GM18499 (cell line): Measurements from ENCODE around the gene WDR46.
A peak's percentile ranks its signal among the peaks of the same experiment; 100 is the strongest.

Experiments used
- ATAC-seq: cut with Tn5 transposase; IDR thresholded peaks from one replicate; pipeline ENCODE4 v1.9.1; 2021; ENCODE audit warnings: moderate number of reproducible peaks; ENCODE audit not compliant: insufficient read depth, unreplicated experiment

The WDR46 gene, protein sequence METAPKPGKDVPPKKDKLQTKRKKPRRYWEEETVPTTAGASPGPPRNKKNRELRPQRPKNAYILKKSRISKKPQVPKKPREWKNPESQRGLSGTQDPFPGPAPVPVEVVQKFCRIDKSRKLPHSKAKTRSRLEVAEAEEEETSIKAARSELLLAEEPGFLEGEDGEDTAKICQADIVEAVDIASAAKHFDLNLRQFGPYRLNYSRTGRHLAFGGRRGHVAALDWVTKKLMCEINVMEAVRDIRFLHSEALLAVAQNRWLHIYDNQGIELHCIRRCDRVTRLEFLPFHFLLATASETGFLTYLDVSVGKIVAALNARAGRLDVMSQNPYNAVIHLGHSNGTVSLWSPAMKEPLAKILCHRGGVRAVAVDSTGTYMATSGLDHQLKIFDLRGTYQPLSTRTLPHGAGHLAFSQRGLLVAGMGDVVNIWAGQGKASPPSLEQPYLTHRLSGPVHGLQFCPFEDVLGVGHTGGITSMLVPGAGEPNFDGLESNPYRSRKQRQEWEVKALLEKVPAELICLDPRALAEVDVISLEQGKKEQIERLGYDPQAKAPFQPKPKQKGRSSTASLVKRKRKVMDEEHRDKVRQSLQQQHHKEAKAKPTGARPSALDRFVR

DNA sequence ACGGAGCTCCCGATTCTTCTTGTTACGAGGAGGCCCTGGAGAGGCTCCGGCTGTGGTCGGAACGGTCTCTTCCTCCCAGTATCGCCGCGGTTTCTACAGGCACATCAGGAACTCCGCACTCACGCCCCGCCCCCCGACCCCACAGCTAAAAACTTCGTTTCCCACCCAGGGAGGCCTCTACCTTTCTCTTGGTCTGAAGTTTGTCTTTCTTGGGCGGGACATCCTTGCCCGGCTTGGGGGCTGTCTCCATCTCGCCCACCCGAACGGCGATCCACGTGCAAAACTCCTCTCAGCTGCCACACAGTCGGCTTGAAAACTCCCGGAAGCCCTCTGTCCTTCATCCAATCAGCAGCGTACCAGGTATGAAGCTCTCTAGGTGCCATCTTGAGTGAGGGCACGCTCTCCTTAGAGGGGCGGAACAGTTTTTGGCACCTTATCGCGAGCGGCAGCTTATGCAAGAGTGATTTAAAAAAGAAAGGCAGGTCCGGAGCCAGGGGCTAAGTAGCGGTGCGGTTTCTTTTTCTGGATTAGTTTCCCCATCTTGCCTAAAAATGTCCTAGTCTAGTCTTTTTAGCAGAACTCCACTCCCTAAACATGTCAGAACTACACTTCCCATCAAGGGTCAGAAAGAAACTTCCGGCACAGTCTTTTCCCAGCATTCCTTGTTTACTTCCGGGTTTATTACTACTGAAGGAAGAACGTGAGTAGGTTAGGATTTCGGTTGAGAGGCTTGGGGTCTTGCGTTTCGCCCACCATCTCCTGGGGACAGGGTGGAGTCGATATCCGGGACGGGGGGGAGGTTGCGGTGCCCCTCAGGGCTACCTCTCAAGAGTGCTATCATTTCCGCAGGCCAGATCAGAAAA, at the start of gene WDR46, which contains the start of gene PFDN6:
Gene WDR46, minus strand, starts transcription at position 319 of the 863 bp plus-strand sequence. Its CDS starts 69 bp downstream, at position 250.
Gene PFDN6, plus strand, starts transcription at position 681 of the 863 bp plus-strand sequence. CDS start 256 bp downstream, outside the sequence.
- peak; percentile 68 for ATAC-seq

DNA sequence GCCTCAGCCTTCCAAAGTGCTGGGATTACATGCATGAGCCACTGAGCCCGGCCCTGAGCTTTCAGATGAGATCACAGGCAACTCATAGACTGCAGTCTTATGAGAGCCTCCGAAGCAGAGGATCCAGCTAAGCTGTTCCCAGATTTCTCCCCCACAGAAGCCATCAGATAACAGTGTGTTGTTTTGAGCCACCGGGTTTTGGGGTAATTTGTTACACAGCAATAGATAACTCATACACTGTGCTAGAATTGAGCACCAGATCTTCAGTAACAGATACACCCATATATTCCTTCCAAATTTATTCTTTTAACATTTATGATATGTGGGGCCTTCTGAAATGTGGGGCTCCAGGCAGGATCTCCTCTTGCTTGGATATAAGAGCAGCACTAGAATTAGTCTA, 47.5 kb upstream of the WDR46 start:
- ATAC-seq: no peak

DNA sequence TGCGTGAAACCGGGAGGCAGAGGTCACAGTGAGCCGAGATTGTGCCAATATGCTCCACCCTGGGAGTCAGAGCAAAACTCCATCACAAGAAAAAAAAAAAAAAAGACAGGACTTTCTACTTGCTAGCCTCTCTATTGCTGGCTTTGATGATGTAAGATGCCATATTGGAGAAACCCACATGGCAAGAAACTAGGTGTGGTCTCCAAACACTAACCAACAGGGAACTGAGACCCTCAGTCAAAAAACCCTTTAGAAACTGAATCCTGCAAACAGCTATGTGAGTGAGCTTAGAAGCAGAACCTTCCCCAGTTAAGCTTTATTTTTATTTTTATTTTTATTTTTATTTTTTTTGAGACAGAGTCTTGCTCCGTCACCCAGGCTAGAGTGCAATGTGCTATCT, 46.9 kb upstream of the WDR46 start:
- no peak for ATAC-seq

DNA sequence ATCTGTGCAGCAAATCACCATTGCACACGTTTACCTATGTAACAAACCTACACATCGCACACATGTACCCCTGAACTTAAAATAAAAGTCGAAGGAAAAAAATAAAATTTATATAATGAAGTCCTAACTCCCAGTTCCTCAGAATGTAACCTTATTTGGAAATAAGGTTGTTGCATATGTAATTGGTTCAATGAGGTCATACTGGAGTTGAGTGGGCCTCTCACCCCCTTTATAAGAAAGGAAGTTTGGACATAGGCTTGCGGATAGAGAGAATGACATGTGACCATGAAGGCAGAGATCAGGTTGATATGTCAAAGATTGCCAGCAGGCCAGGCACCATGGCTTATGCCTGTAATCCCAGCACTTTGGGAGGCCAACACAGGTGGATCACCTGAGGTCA, 44.6 kb upstream of the WDR46 start:
- ATAC-seq: no peak

DNA sequence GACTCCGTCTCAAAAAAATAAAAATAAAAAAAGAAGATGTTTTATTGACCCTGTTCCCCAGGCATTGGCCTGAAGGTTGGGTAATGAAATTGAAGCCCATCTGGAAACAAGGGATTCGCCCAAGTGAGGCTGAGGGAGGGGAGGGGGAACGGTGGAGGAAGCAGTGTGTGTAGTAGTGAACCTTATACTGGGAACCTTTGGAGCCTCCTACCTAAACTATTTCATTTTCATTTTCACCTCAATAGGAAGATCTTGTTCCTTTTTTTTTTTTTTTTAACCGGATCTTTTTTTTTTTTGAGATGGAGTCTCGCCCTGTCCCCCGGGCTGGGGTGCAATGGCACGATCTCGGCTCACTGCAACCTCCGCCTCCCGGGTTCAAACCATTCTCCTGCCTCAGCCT, 41.7 kb upstream of the WDR46 start:
- ATAC-seq: no peak

DNA sequence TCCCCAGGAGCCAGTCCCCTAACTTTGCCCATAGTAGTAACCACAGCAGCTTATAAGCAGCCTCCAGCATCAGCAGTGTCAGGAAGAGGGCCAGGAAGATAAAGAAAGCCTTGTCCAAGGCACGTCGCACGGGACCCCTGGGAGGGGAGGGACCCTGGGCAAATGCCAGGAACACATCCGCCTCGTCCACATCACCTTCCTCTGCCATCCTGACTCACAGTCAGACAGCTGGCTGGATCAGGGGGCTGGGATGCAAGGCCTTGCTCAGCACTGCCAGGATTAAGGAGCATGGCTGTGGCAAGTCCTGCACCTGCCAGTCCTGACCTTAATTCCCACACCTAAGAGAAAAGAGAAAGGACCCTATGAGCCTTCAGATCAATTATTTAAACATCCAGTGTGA, 40.0 kb upstream of the WDR46 start:
- ATAC-seq: no peak

DNA sequence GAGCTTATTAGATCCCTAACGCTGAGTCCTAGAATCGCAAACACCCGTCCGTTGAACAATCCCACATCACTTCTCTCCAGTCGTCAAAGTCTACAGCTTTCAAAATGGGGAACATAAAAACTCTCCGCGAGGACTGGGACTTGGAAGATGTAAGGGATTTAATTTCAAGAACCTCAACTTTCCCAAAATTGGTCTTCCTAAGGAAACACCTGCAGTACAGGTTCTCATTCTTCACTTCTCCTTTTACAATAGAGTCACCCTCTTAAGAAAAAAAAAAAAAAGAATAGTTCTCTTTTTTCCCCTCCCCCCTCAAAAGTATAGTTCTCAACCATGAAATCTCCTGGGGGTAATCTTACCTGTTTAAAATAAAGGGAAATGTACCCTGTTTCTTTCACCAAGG, 35.1 kb upstream of the WDR46 start:
- ATAC-seq: no peak

DNA sequence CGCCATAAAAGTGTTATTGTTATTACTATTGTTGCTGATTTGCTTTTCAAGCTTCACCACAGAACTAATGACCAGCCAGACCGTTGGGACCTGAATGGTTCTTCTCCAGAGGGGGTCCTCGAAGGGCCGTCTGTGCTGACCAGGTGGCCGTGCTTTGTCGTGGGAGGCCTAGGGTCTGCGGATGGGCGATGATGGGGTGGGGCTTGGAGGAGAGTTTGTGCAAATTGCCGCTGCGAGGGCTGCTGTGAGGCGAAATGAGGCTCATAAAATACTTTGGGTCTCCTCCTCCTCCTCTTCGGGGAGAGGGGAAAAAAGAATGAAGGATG, 34.5 kb upstream of the WDR46 start:
- ATAC-seq: no peak

DNA sequence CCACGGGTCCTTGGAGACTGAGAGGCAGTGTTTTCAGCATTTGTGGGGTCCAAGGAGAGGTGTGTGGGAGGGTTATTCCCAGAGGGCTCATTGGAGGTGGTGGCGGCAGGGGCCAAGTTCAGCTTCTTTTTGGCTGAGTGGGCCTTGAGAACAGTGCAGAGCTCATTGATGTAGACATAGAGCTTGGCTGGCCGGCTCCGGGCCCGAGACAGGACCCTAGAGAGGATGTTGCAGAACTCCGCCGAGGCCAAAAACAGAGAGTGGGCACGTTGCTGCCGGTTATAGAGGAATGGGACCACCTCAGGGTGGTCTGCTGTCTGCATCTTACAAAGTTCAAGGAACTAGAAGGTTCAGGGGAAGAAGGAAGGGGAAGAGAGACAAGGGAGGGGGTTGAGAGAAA, 32.2 kb upstream of the WDR46 start:
- no peak for ATAC-seq

DNA sequence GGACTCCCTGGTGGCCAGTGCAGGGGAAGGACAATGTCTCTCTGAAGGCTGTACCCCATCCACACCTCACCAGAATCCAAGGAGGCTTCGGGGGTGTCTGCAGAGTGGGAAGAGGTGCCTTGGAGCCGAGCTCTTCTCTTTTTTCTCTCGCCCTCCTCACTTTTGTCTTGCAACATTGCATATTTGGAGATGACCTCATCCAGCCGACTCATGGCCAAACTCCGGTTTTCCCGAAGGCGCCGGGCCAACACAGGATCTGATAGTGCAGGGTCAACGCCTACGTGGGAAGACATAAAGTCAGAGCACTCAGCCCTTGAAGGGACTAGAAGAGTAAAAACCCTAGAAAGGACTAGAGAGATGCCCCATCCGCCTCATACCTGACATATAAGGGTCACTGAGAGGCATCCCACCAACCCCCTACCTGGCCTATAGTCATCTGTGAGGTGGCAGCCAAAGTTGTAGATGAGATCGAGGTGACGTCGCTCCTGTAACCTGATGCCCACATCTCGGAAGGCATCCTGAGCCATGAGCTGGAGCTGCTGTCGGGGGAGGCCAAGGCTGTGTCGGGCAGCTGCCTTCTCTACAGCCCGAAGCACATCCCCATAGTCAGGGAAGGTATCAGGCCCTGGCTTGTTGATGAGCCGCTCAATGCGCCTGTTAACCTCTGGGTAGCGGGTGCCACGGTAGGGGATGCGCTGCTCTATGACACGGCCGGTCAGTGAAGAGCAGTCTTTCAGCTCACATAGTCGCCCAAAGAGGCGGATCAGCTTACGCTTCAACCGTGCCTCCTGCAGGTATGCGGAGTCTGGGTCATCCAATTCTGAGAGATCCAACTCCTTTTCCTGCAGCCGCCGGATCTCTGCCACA, 31.5 kb upstream of the WDR46 start:
- no peak for ATAC-seq

DNA sequence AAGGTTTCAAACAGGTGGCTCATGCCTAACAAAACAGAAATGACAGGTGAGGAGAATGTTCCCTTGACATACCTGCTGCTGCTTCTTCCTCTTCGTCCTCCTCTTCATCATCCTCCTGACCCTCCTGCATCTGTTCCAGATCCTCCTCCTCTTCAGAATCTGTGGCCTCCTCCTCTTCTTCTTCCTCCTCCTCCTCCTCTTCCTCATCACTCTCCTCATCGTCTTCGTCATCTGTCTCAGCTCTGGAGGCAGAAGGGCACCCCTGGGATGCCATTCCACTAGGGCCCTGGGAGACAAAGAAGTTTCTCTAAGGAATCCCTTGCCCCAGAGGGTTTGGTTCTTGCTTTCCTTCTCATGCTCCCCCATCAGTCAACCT, 30.9 kb upstream of the WDR46 start:
- ATAC-seq: no peak

DNA sequence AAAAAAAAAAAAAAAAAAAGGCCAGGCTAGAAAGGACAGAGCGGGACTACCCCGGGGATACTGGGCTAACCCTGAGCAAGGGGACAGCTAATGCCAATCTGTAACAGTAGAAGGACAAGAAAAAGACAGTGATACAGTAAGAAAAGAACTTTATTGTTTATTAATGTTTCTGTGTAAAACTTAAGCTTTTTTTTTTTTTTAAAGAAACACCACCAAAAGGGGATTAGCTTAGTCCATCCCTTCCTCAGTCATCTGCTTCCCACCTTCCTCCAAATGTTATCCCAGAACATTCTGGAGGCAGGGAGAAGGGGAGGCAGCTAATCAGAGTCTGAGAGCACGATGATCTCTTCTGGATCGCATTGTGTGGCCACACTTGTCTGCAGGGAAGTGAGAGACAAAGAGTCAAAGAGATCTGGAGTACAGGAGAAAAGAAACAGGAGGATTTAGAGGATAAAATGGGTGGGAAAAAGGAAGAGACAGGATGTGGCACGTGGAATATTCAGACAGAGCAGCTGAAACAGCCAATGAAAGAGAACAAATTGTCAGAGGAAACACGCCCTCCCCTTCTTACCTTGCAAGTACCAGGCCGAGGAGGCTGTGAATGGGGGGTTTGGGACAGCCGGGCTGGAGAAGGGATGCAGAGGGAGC, 29.5 kb upstream of the WDR46 start:
- no peak for ATAC-seq

DNA sequence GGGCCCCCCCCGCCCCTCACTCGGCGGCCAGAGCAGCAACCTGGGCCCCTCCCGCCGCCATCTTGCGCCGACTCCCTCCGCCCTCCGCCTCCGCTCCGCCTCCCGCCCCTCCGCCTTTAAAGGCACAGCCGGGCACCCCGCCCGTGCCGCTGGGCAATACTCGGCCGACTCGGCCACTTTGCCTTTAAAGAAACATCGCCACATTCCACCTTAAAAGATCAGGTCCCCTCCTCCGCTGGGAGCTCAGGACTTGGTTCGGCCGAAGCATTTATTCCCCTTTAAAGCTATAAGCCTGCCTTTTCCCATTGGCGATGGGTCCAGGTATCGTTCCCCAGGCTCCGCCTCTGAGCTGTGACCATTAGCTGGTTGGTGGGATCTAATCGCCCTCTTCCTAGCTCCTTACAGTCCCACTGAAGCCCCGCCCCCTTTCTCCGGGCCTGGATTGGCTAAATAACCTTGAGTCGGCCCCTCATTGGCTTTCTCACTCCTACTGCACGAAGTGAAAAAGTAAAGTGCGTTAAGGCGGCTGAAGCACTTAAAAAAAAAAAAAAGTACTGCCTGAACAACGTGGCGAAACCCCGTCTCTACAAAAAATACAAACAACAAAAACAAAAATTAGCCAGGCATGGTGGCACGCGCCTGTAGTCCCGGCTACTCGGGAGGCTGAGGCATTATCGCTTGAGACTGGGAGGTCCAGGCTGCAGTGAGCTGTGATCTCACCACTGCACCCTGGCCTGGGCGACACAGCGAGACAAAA, 28.8 kb upstream of the WDR46 start, which contains the start of gene ZBTB22:
Gene ZBTB22, minus strand, starts transcription at position 76 of the 757 bp plus-strand sequence. CDS start 828 bp downstream, outside the sequence.
- ATAC-seq: peak; percentile 35

DNA sequence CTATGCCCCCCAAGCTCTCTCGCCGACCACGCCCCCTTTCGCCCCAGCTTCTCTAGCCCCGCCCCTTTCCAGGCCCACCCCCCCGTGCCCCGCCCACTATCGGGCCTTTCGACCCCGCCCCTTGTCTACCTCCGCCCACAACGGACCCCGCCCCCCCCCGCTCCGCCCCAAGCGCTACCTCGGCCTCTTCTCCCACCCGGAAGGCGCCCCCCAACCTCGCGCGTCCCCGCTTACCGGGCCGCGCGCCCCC, 28.3 kb upstream of the WDR46 start:
- ATAC-seq: no peak

DNA sequence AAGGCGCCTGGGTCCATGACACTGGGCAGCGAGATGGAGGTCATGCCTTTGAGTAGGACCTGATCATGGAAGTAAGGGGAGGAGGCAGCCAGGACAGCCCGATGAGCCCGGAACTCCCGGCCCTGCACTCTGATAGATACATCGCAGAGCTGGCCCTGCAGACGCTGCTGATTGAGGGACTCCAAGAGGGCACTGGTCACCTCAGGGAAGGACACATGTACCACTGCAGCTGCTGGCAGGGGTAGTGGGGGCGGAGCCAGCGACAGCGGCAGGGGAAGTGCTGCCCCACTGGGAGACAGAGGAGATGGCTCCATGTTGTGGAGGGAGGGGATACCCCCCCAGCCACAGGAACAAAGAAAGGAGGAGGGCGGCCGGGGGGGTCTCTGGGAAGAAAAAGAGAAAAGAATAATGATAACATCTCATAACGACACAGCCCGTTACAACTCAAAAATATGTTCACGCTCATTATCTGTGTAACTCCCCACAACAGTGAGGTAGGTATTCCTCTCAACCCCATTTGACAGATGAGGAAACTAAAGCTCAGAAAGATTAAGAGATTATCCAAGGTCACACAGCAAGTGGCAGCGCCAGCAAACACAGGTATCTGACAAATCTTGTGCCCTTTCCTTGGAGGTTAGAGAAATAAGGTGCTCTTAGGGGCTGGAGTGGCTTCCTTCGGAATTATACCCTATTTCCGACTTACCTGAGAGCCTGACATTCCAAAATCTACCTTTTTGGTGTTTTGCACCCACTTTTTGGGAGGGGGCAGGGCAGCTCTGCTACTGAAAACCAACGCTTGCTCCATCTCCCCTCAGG, 27.8 kb upstream of the WDR46 start:
- ATAC-seq: no peak

DNA sequence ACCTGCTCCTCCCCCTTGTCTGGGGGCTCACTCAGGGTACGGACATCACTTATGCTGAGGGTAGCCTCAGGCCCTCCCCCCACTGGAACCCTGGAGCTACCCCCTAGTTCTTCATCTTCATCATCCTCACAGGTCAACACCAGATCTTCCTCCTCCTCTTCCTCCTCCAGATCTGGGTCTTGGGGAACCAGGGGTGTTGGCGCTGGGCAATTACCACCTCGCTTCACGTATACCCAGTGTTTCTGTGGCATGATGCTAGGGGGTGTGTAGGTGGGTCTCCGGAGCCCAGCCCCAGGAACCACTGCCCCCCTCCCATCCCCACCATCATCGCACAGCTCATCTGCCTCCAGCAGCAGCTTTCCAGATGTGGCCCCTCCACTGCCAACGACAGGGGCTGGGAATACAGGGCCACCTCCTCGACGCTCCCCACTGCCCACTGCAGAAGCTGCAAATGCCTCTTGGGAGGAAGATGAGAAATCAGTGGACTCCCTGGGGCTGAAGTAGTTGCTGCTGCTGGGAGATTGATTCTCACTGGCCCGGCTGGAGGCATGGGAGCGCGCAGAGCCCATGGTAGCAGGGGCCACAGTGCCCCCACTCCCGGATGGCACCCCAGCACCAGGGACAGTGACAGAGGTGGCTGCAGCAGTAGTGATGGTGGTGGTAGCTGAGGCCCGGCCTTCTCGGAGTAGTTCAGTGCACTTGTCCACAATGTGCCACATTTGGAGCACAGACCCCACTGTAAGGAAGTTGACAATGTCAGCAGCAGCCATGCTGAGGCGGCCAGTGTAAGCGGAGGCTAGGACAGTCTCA, 27.0 kb upstream of the WDR46 start:
- ATAC-seq: no peak

DNA sequence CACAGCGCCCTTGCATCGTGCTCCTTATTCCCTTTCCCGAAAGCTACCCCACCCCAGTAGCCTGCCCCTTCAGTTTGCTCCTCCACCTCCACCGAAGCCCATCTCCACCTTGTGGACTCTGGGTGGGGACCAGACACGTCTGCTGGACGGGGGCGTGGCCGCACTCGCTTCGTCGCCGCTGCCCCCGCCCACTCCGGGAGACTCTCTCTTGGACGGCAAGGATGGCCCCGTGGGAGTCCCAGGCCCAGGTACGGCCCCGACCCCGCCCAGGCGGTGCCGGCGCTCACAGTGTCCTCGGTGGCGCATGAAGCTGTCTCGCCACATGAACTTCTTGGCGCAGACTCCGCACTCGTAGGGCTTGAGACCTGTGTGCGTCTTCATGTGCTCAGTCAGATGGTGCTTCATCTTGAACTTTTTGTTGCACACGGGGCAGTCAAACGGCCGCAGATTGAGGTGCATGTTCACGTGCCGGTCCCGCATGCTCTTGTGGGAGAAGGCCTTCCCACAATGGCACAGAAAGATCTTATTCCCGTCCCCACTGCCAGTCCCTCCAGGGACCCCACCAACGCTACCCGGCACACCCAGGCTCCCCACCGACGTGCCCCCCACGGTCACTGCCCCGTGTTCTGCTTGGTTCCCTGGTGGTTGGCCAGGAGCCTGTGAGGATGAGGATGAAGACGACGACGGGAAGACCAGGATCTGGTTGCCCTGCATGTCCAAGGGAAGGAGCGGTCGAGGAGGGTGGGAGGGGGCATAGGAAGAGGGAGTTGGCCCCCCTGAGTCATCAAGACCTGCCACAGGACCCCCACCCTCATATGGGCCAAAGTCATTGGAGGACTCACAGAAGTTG, 26.1 kb upstream of the WDR46 start:
- no peak for ATAC-seq
